Measurements from ENCODE around the gene ACSS1.

- TF ChIP-seq PATZ1 (CRISPR knock-in tag; IDR thresholded peaks at IDR 0.05; ENCODE audit: borderline replicate concordance) (no peak), POU6F1 (CRISPR knock-in tag; IDR thresholded peaks at IDR 0.05; ENCODE audit: borderline replicate concordance, low read depth) (no peak), ESRRG (CRISPR knock-in tag; IDR thresholded peaks at IDR 0.05) (no peak)
- TF ChIP-seq, protein P1, sequence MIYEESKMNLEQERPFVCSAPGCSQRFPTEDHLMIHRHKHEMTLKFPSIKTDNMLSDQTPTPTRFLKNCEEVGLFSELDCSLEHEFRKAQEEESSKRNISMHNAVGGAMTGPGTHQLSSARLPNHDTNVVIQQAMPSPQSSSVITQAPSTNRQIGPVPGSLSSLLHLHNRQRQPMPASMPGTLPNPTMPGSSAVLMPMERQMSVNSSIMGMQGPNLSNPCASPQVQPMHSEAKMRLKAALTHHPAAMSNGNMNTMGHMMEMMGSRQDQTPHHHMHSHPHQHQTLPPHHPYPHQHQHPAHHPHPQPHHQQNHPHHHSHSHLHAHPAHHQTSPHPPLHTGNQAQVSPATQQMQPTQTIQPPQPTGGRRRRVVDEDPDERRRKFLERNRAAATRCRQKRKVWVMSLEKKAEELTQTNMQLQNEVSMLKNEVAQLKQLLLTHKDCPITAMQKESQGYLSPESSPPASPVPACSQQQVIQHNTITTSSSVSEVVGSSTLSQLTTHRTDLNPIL (CRISPR knock-in tag; IDR thresholded peaks at IDR 0.05; ENCODE audit: low read depth) = no peak
- TF ChIP-seq, protein P2, sequence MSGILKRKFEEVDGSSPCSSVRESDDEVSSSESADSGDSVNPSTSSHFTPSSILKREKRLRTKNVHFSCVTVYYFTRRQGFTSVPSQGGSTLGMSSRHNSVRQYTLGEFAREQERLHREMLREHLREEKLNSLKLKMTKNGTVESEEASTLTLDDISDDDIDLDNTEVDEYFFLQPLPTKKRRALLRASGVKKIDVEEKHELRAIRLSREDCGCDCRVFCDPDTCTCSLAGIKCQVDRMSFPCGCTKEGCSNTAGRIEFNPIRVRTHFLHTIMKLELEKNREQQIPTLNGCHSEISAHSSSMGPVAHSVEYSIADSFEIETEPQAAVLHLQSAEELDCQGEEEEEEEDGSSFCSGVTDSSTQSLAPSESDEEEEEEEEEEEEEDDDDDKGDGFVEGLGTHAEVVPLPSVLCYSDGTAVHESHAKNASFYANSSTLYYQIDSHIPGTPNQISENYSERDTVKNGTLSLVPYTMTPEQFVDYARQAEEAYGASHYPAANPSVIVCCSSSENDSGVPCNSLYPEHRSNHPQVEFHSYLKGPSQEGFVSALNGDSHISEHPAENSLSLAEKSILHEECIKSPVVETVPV (CRISPR knock-in tag; IDR thresholded peaks at IDR 0.05) = no peak
These were observed 6.4 kb downstream of the ACSS1 start for GRCh38 chr20:25051386-25052155.

All from SK-N-SH treated with all-trans-retinoic acid at 6 μM for 48 hours (cell line).